K562 (cell line): ENCODE measurements around the gene C11orf91. TPM values are rescaled to one million over a fixed set of nuclear protein-coding genes. Genes with fewer than 3 reads are reported as not detected.

Source experiments
- ATAC-seq: fragments of 200-7000 bp; cut with Tn5 transposase; 3 replicates; pipeline ENCODE4 v1.9.1; 2020; ENCODE audit warnings: moderate library complexity
- BruUV-seq: library from RNA; stranded (reverse); fragments of 400-500 nt; replicated peaks from 2 replicates; lab custom pipeline; 2021; lab: Mats Ljungman, UMichigan
- CTCF ChIA-PET: fragments of 300-600 bp; formaldehyde crosslinking; extraction: SDS; loops from one replicate; lab custom pipeline; 2021; ENCODE audit warnings: low intra/inter-chr PET ratio; lab: Yijun Ruan, JAX
- POLR2A ChIA-PET: fragments of 300-600, 350-650 bp; sonication (Branson Sonifier 250); formaldehyde crosslinking; extraction: SDS; loops from one replicate; lab custom pipeline; 2021; ENCODE audit warnings: antibody characterized with exemption, inconsistent platforms; lab: Yijun Ruan, JAX
- DNase-seq, 4 experiments: peaks; one replicate each; pipeline versions ENCODE4 v3.0.0 to v3.0.0-alpha.2; 2011 to 2018; ENCODE audit warnings: low spot score in 3 of 4, mixed read lengths in 3 of 4; ENCODE audit errors: extremely low read depth in 1 of 4
- FAIRE-seq: peaks from 2 replicates; lab custom pipeline; 2011; peaks lifted over from hg19 to GRCh38; lab: Jason Lieb, UNC
- H2AFZ ChIP-seq: 2 replicates; pipeline ENCODE4 v1.6.0; 2011; ENCODE audit warnings: low read depth, low read length, control low read depth, inconsistent platforms
- H3K27ac ChIP-seq: fragments of 200-600 bp; 3 replicates; pipeline ENCODE4 v1.8.0; 2011; ENCODE audit warnings: low read depth, mild to moderate bottlenecking, control low read depth, inconsistent platforms, low read length, moderate library complexity, mixed read lengths; ENCODE audit errors: extremely low read depth
- H3K27me3 ChIP-seq, 2 experiments: fragments of 300-600 bp in 1 of 2; 2 replicates in 1 of 2; 3 replicates in 1 of 2; pipeline versions ENCODE4 v1.6.0 to v1.8.0; 2011; ENCODE audit warnings: inconsistent platforms in 2 of 2, low read length in 2 of 2, mild to moderate bottlenecking in 1 of 2, mixed read lengths in 1 of 2, moderate library complexity in 1 of 2; ENCODE audit not compliant: control insufficient read depth in 2 of 2, insufficient read depth in 2 of 2
- H3K36me3 ChIP-seq: fragments of 300-600 bp; 3 replicates; pipeline ENCODE4 v1.8.0; 2011; ENCODE audit warnings: mild to moderate bottlenecking, low read length, inconsistent platforms; ENCODE audit not compliant: control insufficient read depth, insufficient read depth
- H3K4me1 ChIP-seq, 2 experiments: fragments of 200-600 bp in 1 of 2; replicated peaks in 1 of 2; 2 replicates in 1 of 2; 3 replicates in 1 of 2; pipeline versions ENCODE4 v1.5.1 to v1.8.0; 2011; ENCODE audit warnings: inconsistent platforms in 2 of 2, low read length in 2 of 2, mild to moderate bottlenecking in 1 of 2, mixed read lengths in 1 of 2, moderate library complexity in 1 of 2; ENCODE audit not compliant: control insufficient read depth in 2 of 2, insufficient read depth in 2 of 2
- H3K4me2 ChIP-seq: 2 replicates; pipeline ENCODE4 v1.6.1; 2011; ENCODE audit warnings: low read length, control low read depth, inconsistent platforms, mixed read lengths; ENCODE audit not compliant: insufficient read depth
- H3K4me3 ChIP-seq: fragments of 200-600 bp; sonication (generic), shearing (Covaris generic); 2 replicates; pipeline ENCODE4 v1.5.1; 2016; ENCODE audit warnings: control low read depth, inconsistent platforms
- H3K79me2 ChIP-seq: fragments of 200-600 bp; 3 replicates; pipeline ENCODE4 v1.8.0; 2011; ENCODE audit warnings: low read length, inconsistent platforms; ENCODE audit not compliant: control insufficient read depth, insufficient read depth
- H3K9ac ChIP-seq, 2 experiments: 2 replicates each; pipeline versions ENCODE4 v1.6.0 to v1.6.1; 2011; ENCODE audit warnings: low read depth in 2 of 2, low read length in 2 of 2, control low read depth in 1 of 2, inconsistent platforms in 1 of 2, mild to moderate bottlenecking in 1 of 2, mixed read lengths in 1 of 2; ENCODE audit not compliant: insufficient read depth in 1 of 2
- H3K9me1 ChIP-seq: one replicate; pipeline ENCODE4 v1.6.0; 2011; ENCODE audit warnings: inconsistent platforms, mild to moderate bottlenecking, low read length, moderate library complexity; ENCODE audit not compliant: control insufficient read depth, insufficient read depth
- H3K9me3 ChIP-seq: replicated peaks from 2 replicates; pipeline ENCODE4 v1.5.1; 2011; ENCODE audit warnings: low read depth, low read length, inconsistent platforms; ENCODE audit not compliant: control insufficient read depth, insufficient read depth
- H4K20me1 ChIP-seq: replicated peaks from 2 replicates; pipeline ENCODE4 v1.6.1; 2011; ENCODE audit warnings: low read length, inconsistent platforms, mixed read lengths; ENCODE audit not compliant: control insufficient read depth, insufficient read depth
- CCNT2 ChIP-seq: IDR thresholded peaks from 2 replicates; pipeline ENCODE4 v1.6.1; 2011; ENCODE audit warnings: borderline replicate concordance, low read depth, mild to moderate bottlenecking, moderate library complexity, mixed read lengths, low read length; ENCODE audit not compliant: insufficient read length; ENCODE audit errors: extremely low read depth
- LEF1 ChIP-seq: fragments of 450-650 bp; IDR thresholded peaks from 2 replicates; pipeline ENCODE4 v1.6.1; 2016; ENCODE audit warnings: mild to moderate bottlenecking
- PHF8 ChIP-seq: fragments of 200-600 bp; sonication (generic); IDR thresholded peaks from 2 replicates; pipeline ENCODE4 v1.6.1; 2012; ENCODE audit warnings: mixed run types, mild to moderate bottlenecking, inconsistent platforms, low read length, moderate library complexity, borderline replicate concordance
- POLR2B ChIP-seq: fragments of 450-650 bp; IDR thresholded peaks from 2 replicates; pipeline ENCODE4 v1.6.1; 2018; ENCODE audit warnings: low read depth; ENCODE audit not compliant: partially characterized antibody
- PTTG1 ChIP-seq: fragments of 450-650 bp; IDR thresholded peaks from 2 replicates; pipeline ENCODE4 v1.6.1; 2016; ENCODE audit warnings: low read depth, mild to moderate bottlenecking, missing genetic modification characterization, missing compliant biosample characterization
- RFX1 ChIP-seq: fragments of 450-650 bp; IDR thresholded peaks from 2 replicates; pipeline ENCODE4 v1.6.1; 2016; ENCODE audit warnings: mild to moderate bottlenecking, moderate library complexity
- WGBS: fragments of 100-300 bp; shearing (Covaris generic); methylation state at CpG from one replicate; pipeline ENCODE4 v1.1.6; 2016; ENCODE audit warnings: low coverage, mixed read lengths; ENCODE audit not compliant: insufficient coverage; ENCODE audit errors: missing lambda C conversion rate; 5-methylcytosine and 5-hydroxymethylcytosine counted together
- in situ Hi-C: fragments of 300-500 bp; cut with MboI; formaldehyde crosslinking; loops from 4 replicates; pipeline ENCODE4 v1.15.0; 2018; ENCODE audit warnings: inconsistent platforms, mixed read lengths
- intact Hi-C: fragments of 100-400 bp; cut with micrococcal nuclease; formaldehyde crosslinking; loops from 2 replicates; pipeline ENCODE4 v1.14.2; 2022
- polyA plus RNA-seq, 8 experiments: library from polyadenylated mRNA; depleted of rRNA in 4 of 8; stranded (reverse) in 5 of 8; unstranded in 3 of 8; fragments of >200 nt; fragmentation: Nextera tagmentation in 2 of 8; fragmentation: Illumina TruSeq in 1 of 8; extraction: Ambion mirVana in 2 of 8; extraction: Trizol in 1 of 8; gene quantifications; 2 replicates each; pipeline versions ENCODE4 v1.2.1 to v1.2.3, GENCODE V29; 2011 to 2014; ENCODE audit warnings: inconsistent platforms in 1 of 8, missing spikeins in 1 of 8
- total RNA-seq, 7 experiments: library from RNA; depleted of rRNA in 6 of 7; stranded (reverse); fragments of >200 nt in 6 of 7; fragmentation: Illumina TruSeq in 2 of 7; extraction: Trizol in 2 of 7; gene quantifications; 2 replicates each; pipeline versions ENCODE4 v1.2.1 to v1.2.3, GENCODE V29; 2011 to 2021; ENCODE audit warnings: low replicate concordance in 1 of 7

Gene C11orf91
- total and polyA plus RNA-seq, 9 of the 15 experiments (the other 6 are each of a cell fraction or from before 2014, with no cell fraction given), result not detected

DNA sequence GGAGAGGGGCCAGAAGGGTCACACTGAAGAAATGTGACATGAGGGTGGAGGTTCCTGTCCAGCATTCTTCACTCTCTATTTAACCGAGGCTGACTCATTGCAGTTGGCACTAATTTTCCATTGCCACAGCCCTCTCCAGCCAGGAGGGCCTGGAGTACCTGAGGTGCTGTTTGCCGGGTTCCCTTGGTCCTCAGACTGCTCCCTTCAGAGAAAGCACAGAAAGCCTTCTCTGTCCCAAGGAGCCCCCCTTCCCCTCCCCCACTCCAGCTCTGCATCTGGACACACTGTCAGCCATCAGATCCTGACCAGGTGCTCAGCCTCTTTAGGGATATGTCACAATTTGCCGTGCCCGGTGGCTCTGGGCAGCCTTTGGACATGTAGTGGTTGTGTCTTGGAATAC, 3.2 kb upstream of the C11orf91 start:
- no peaks in the 10 kb centered on the region for H3K9me3 ChIP-seq
- 75% methylated on average over 4 of the region's 4 CpGs for WGBS
- H3K4me2 ChIP-seq, result no peak overlapping the region
- ATAC-seq, result no peak
- no peak for FAIRE-seq
- no peaks in the 10 kb centered on the region for H4K20me1 ChIP-seq
- H3K9ac ChIP-seq, result no peak overlapping the region
- no peak overlapping the region for H3K4me3 ChIP-seq
- no peak for DNase-seq
- ChIA-PET CTCF (no interaction called here), POLR2A (interaction anchor here (1.7 kb wide), 1 partner anchor 12 kb away, joined by 6 read pairs; no protein-coding TSS in a partner anchor)
- intact Hi-C loops, result no loop called here
- peaks cover 29% of the 10 kb centered on the region; the same call in 2 of the 3 replicates for H3K36me3 ChIP-seq
- peaks cover 17 to 18% of the 10 kb centered on the region in 2 experiments for H3K4me1 ChIP-seq
- no TSS peak for BruUV-seq
- no peaks in the 10 kb centered on the region for H3K9me1 ChIP-seq
- no peaks in the 10 kb centered on the region for H3K79me2 ChIP-seq
- no peak overlapping the region for H2AFZ ChIP-seq
- 0 out of 5 replicates have a peak, but pooled peaks cover 0 to 10% of the 10 kb centered on the region in 2 experiments for H3K27me3 ChIP-seq
- in situ Hi-C loops, result no loop called here
- no peak for TF ChIP-seq LEF1
- TF ChIP-seq POLR2B, result peak; percentile 14
- no peak overlapping the region for H3K27ac ChIP-seq

DNA sequence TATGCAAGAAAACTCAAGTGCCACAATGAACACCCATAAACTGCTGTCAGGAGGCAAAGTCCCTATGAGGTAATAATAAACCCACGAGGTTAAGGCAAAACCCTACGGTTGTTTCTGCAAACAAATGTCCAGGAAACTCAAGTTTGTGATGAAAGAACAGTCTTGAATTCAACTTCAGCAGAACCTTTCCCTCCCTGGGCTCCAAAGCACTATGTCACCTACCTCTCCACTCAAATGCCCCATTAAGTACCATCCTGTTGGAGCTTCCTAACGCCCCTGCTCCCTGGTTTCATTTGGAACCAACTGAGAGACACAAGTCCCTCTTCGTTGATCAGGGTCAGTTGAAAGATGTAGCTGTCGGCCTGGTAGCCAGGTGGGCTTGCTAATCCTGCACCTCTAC, 2.6 kb upstream of the C11orf91 start:
- Histone ChIP-seq H3K9me1 (no peaks in the 10 kb centered on the region), H3K4me2 (no peak overlapping the region), H3K4me3 (no peak overlapping the region), H3K27me3 (peaks cover 2 to 10% of the 10 kb centered on the region in 2 experiments; a peak in 2 of 5 replicates), H2AFZ (no peak overlapping the region), H4K20me1 (no peaks in the 10 kb centered on the region), H3K9me3 (no peaks in the 10 kb centered on the region), H3K27ac (no peak overlapping the region), H3K4me1 (peaks cover 17 to 18% of the 10 kb centered on the region in 2 experiments), H3K79me2 (no peaks in the 10 kb centered on the region), H3K36me3 (peaks cover 25% of the 10 kb centered on the region; the same call in 2 of the 3 replicates), H3K9ac (no peak overlapping the region)
- in situ Hi-C loops, result no loop called here
- 45% methylated on average over 5 of the region's 5 CpGs for WGBS
- ATAC-seq (no peak), DNase-seq (no peak), FAIRE-seq (no peak)
- no TSS peak for BruUV-seq
- no peak for TF ChIP-seq RFX1
- TF ChIP-seq CCNT2, result no peak
- no peak for TF ChIP-seq PHF8
- no peak for TF ChIP-seq PTTG1
- ChIA-PET CTCF (no interaction called here), POLR2A (interaction anchor here (1.7 kb wide), 1 partner anchor 12 kb away, joined by 6 read pairs; no protein-coding TSS in a partner anchor)
- intact Hi-C loops, result no loop called here
